ENCODE results near the gene OR5K3. TPM values are rescaled to one million over a fixed set of nuclear protein-coding genes. Genes with fewer than 3 reads are reported as not detected.

OR5K3 gene, protein sequence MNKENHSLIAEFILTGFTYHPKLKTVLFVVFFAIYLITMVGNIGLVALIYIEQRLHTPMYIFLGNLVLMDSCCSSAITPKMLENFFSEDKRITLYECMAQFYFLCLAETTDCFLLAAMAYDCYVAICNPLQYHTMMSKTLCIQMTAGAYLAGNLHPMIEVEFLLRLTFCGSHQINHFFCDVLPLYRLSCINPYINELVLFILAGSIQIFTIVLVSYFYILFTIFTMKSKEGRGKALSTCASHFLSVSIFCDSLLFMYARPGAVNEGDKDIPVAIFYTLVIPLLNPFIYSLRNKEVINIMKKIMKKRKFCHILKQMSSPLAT
- total RNA-seq (not detected), polyA plus RNA-seq (not detected)

DNA sequence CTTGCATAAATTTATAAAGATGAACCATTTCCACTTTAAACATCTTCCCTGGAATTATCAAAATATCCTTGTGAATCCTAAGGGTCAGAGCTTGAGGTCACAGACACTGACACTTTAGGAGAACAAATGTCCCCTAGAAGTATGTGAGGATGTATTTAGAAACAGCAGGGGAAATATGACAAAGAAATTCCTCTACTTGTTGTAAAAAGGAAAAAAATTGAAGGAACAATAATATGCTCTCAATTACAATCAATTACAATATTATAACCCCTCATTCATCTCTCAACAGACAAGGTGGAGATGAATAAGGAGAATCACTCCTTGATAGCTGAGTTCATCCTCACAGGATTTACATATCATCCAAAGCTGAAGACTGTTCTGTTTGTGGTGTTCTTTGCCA, at the start of gene OR5K3:
OR5K3 (plus strand) TSS at position 301 of the 400 bp plus-strand sequence; CDS start at position 301, 0 bp downstream.
- Histone ChIP-seq H3K9me3 (no peaks in the 10 kb centered on the region), H3K27me3 (no peaks in the 10 kb centered on the region), H3K4me1 (no peaks in the 10 kb centered on the region), H3K27ac (no peak within 1 kb of the TSS), H3K36me3 (no peaks in the 10 kb centered on the region), H3K4me3 (no peak within 1 kb of the TSS)
- intact Hi-C loops (cut with DNase I) = no loop called here
- no peak for ATAC-seq
- no peak for FAIRE-seq
- no peak for DNase-seq
- TF ChIP-seq, protein P1, sequence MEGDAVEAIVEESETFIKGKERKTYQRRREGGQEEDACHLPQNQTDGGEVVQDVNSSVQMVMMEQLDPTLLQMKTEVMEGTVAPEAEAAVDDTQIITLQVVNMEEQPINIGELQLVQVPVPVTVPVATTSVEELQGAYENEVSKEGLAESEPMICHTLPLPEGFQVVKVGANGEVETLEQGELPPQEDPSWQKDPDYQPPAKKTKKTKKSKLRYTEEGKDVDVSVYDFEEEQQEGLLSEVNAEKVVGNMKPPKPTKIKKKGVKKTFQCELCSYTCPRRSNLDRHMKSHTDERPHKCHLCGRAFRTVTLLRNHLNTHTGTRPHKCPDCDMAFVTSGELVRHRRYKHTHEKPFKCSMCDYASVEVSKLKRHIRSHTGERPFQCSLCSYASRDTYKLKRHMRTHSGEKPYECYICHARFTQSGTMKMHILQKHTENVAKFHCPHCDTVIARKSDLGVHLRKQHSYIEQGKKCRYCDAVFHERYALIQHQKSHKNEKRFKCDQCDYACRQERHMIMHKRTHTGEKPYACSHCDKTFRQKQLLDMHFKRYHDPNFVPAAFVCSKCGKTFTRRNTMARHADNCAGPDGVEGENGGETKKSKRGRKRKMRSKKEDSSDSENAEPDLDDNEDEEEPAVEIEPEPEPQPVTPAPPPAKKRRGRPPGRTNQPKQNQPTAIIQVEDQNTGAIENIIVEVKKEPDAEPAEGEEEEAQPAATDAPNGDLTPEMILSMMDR (IDR thresholded peaks at IDR 0.05) = no peak

DNA sequence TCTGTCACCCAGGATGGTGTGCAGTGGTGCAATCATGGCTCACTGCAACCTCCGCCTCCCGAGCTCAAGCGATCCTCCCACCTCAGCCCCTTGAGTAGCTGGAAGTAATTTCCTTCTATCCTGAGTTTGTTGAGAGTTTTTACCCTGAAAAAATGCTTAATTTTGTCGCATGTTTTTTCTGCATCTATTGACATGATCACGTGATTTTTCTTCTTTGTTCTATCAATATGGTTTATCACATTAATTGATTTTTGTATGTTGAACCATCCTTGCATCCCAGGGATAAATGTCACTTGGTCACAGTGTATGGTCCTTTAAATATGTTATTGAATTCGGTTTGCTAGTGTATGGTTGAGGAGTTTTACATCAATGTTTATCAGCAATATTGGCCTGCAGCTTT, 48.7 kb upstream of the OR5K3 start:
- FAIRE-seq = no peak
- no peak for ATAC-seq
- TF ChIP-seq, protein P1 (IDR thresholded peaks at IDR 0.05) = no peak
- 73% methylated on average over 6 of the region's 6 CpGs for WGBS, 2 donors
- H3K27me3 ChIP-seq = peaks cover 0 to 8% (median 0%) of the 10 kb centered on the region in 4 donors
- H3K9me3 ChIP-seq = no peaks in the 10 kb centered on the region
- intact Hi-C loops (cut with DNase I) = no loop called here
- no peaks in the 10 kb centered on the region for H3K36me3 ChIP-seq
- no peaks in the 10 kb centered on the region for H3K4me1 ChIP-seq
- H3K4me3 ChIP-seq = no peak overlapping the region
- DNase-seq = no peak
- H3K27ac ChIP-seq = no peak overlapping the region

DNA sequence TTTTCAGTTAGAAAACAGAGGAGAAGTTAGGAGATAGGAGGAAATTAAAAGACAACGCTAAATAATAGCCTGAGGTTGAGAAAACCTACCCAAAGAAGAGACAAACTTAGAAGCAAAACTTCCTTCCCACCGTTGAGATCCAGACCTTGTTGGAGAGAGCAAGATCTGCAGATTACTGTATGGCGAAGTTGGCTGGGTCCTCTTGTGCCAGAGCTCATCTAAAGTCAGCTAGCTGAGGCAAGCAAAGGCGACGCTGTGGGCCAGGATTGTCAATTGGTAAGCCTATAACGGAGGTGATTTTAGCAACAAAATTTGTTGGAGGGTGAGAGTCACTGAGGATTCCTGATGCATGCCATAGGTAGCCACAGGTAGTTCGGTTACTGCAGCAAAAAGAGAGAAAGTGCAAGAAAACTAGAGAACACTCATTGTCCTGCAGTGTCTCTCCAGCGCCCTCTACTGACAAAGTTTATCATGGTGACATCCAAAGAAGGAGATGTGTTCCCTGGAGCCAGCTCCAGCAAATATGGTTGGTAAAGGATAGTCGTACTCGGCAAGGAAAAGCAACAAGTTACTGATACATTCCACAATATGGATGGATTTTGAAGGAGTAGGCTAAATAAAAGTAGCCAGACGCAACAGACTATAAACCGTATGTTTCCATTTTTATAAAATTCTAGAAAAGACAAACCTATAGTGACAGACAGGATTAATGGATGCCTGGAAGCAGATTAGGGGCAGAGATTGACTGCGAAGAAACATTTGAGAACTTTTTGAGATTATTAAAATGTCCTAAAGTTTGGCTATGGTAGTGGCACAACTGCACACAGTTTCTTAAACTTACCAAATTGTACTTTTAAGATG, 46.6 kb upstream of the OR5K3 start:
- FAIRE-seq (no peak), DNase-seq (peak in 3 of 6 donors; percentile 13 to 24 (median 23)), ATAC-seq (peak; percentile 49 to 81 (median 60))
- TF ChIP-seq, protein P1 (IDR thresholded peaks at IDR 0.05) = peak; percentile 17 to 39 (median 28)
- no peaks in the 10 kb centered on the region for H3K9me3 ChIP-seq
- H3K4me3 ChIP-seq = no peak overlapping the region
- H3K27ac ChIP-seq = no peak overlapping the region
- intact Hi-C loops (cut with DNase I) = no loop called here
- H3K4me1 ChIP-seq = no peaks in the 10 kb centered on the region
- no peaks in the 10 kb centered on the region for H3K27me3 ChIP-seq
- H3K36me3 ChIP-seq = no peaks in the 10 kb centered on the region
- WGBS, 2 donors = 42 to 45% methylated on average over 13 of the region's 13 CpGs

DNA sequence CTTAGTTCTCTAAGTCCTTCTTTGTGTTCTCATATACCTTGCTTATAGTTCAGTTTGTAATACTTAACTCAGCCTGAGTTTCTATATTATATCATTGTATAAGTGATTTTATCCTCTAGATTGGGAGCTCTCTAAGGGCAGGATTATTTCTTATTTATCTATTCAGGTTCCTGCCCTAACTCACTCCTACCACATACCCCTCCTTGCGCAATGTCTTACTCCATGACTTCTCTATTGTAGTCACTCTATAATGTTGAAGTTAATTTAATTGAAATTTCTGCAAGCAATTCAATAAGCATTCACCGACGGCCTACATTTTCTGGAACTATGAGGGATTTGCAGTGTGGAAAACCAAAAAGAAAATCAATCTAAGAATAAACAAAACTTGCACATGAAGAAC, 40.4 kb upstream of the OR5K3 start:
- 68 to 81% methylated on average over 3 of the region's 3 CpGs for WGBS, 2 donors
- H3K9me3 ChIP-seq = no peaks in the 10 kb centered on the region
- no peak for DNase-seq
- no peak overlapping the region for H3K4me3 ChIP-seq
- no peak overlapping the region for H3K27ac ChIP-seq
- FAIRE-seq = no peak
- ATAC-seq = no peak
- no peaks in the 10 kb centered on the region for H3K27me3 ChIP-seq
- intact Hi-C loops (cut with DNase I) = no loop called here
- TF ChIP-seq, protein P1 (IDR thresholded peaks at IDR 0.05) = no peak
- no peaks in the 10 kb centered on the region for H3K4me1 ChIP-seq
- no peaks in the 10 kb centered on the region for H3K36me3 ChIP-seq

Data from pancreas (tissue), 10 donors.